A549 (cell line): ENCODE measurements around the gene CARD19.

Experiments used
- CTCF ChIP-seq: fragments of >200 bp; sonication (Bioruptor Twin); formaldehyde crosslinking; IDR thresholded peaks from 3 replicates; pipeline ENCODE4 v1.5.1; 2016
- EP300 ChIP-seq, 2 experiments: fragments of >200 bp; sonication (Bioruptor Twin); formaldehyde crosslinking; IDR thresholded peaks; 2 replicates in 1 of 2; 3 replicates in 1 of 2; pipeline ENCODE4 v1.6.1; 2016 to 2017
- MAZ ChIP-seq: fragments of 150-350 bp; IDR thresholded peaks from 2 replicates; pipeline ENCODE4 v1.6.1; 2014; ENCODE audit warnings: antibody characterized with exemption, low read depth, low read length, borderline replicate concordance
- RAD21 ChIP-seq, 2 experiments: fragments of >200 bp in 1 of 2; sonication (Bioruptor Twin) in 1 of 2; formaldehyde crosslinking in 1 of 2; IDR thresholded peaks in 1 of 2; conservative IDR thresholded peaks in 1 of 2; 2 replicates in 1 of 2; 3 replicates in 1 of 2; pipeline ENCODE4 v1.6.1; 2012 to 2018; ENCODE audit warnings: inconsistent platforms in 1 of 2
- REST ChIP-seq: fragments of 200-600 bp; sonication (generic); IDR thresholded peaks from 2 replicates; pipeline ENCODE4 v1.6.1; 2016; ENCODE audit warnings: antibody characterized with exemption, mild to moderate bottlenecking, moderate library complexity
- RFX5 ChIP-seq: fragments of 450-650 bp; IDR thresholded peaks from 2 replicates; pipeline ENCODE4 v1.7.1; 2014; ENCODE audit warnings: antibody characterized with exemption, mild to moderate bottlenecking, moderate library complexity
- SMC3 ChIP-seq: fragments of >200 bp; sonication (Bioruptor Twin); formaldehyde crosslinking; IDR thresholded peaks from 3 replicates; pipeline ENCODE4 v1.6.1; 2018; ENCODE audit warnings: inconsistent platforms

- TF ChIP-seq CTCF (no peak), SMC3 (no peak), RAD21 (conservative IDR thresholded peaks at IDR 0.05 in 1 of 2, IDR thresholded peaks at IDR 0.05 in 1 of 2) (no peak), MAZ (no peak), REST (no peak), EP300 (IDR thresholded peaks at IDR 0.05) (no peak), RFX5 (no peak)
These were observed 41.3 kb downstream of the CARD19 start for GRCh38 chr9:93137362-93137761.
